H9 (cell line): ENCODE measurements around the gene MYCBP2. TPM values are rescaled to one million over a fixed set of nuclear protein-coding genes. Genes with fewer than 3 reads are reported as not detected.

ENCODE experiments used
- DNase-seq: peaks from one replicate; pipeline ENCODE4 v3.0.0-alpha.2; 2017
- H2AFZ ChIP-seq: one replicate; pipeline ENCODE4 v1.6.1; 2013; ENCODE audit warnings: mild to moderate bottlenecking, low read length, control low read depth, moderate library complexity
- H2AK5ac ChIP-seq: 2 replicates; pipeline ENCODE4 v1.6.1; 2013; ENCODE audit warnings: low read length, control low read depth, mixed read lengths; ENCODE audit not compliant: insufficient read length
- H2BK120ac ChIP-seq: one replicate; pipeline ENCODE4 v1.6.1; 2013; ENCODE audit warnings: low read depth, mild to moderate bottlenecking, low read length, control low read depth, inconsistent platforms; ENCODE audit not compliant: poor library complexity, severe bottlenecking
- H2BK12ac ChIP-seq: 2 replicates; pipeline ENCODE4 v1.6.1; 2013; ENCODE audit warnings: low read length, control low read depth, mixed read lengths, low read depth; ENCODE audit not compliant: insufficient read length
- H2BK15ac ChIP-seq: 2 replicates; pipeline ENCODE4 v1.6.1; 2013; ENCODE audit warnings: low read depth, low read length, control low read depth
- H2BK20ac ChIP-seq: one replicate; pipeline ENCODE4 v1.6.1; 2013; ENCODE audit warnings: low read depth, mild to moderate bottlenecking, low read length, control low read depth, inconsistent platforms; ENCODE audit not compliant: poor library complexity, severe bottlenecking
- H2BK5ac ChIP-seq: 2 replicates; pipeline ENCODE4 v1.6.1; 2013; ENCODE audit warnings: low read length, control low read depth, mixed read lengths; ENCODE audit not compliant: insufficient read length
- H3K14ac ChIP-seq: 2 replicates; pipeline ENCODE4 v1.6.1; 2013; ENCODE audit warnings: low read length, control low read depth; ENCODE audit not compliant: insufficient read depth
- H3K18ac ChIP-seq: 2 replicates; pipeline ENCODE4 v1.6.1; 2013; ENCODE audit warnings: low read depth, mild to moderate bottlenecking, mixed read lengths, low read length, control low read depth; ENCODE audit not compliant: insufficient read length
- H3K23ac ChIP-seq: 2 replicates; pipeline ENCODE4 v1.6.1; 2013; ENCODE audit warnings: low read length, control low read depth, mixed read lengths, low read depth; ENCODE audit not compliant: insufficient read length
- H3K23me2 ChIP-seq: 2 replicates; pipeline ENCODE4 v1.6.1; 2013; ENCODE audit warnings: low read depth, mild to moderate bottlenecking, mixed read lengths, low read length, control low read depth; ENCODE audit not compliant: insufficient read length, poor library complexity, severe bottlenecking
- H3K27ac ChIP-seq: 2 replicates; pipeline ENCODE4 v1.5.1; 2013; ENCODE audit warnings: low read length, control low read depth, mixed read lengths, low read depth; ENCODE audit not compliant: insufficient read length
- H3K27me3 ChIP-seq: 2 replicates; pipeline ENCODE4 v1.6.1; 2013; ENCODE audit warnings: low read length, control low read depth, inconsistent platforms; ENCODE audit not compliant: insufficient read depth
- H3K4ac ChIP-seq: 2 replicates; pipeline ENCODE4 v1.6.1; 2013; ENCODE audit warnings: low read depth, mild to moderate bottlenecking, control low read depth, inconsistent platforms, low read length, moderate library complexity
- H3K4me1 ChIP-seq: 2 replicates; pipeline ENCODE4 v1.6.1; 2013; ENCODE audit warnings: low read length, control low read depth, inconsistent platforms; ENCODE audit not compliant: insufficient read depth
- H3K4me2 ChIP-seq: 2 replicates; pipeline ENCODE4 v1.6.1; 2013; ENCODE audit warnings: low read length, control low read depth, mixed read lengths; ENCODE audit not compliant: insufficient read length, insufficient read depth
- H3K56ac ChIP-seq: 2 replicates; pipeline ENCODE4 v1.6.1; 2013; ENCODE audit warnings: low read depth, mild to moderate bottlenecking, mixed read lengths, low read length, control low read depth; ENCODE audit not compliant: insufficient read length
- H3K79me1 ChIP-seq: 2 replicates; pipeline ENCODE4 v1.6.1; 2013; ENCODE audit warnings: low read depth, mild to moderate bottlenecking, moderate library complexity, low read length, control low read depth, inconsistent platforms; ENCODE audit not compliant: insufficient read depth, poor library complexity, severe bottlenecking
- H3K79me2 ChIP-seq: 2 replicates; pipeline ENCODE4 v1.6.1; 2013; ENCODE audit warnings: low read length, control low read depth, inconsistent platforms; ENCODE audit not compliant: insufficient read depth
- H3K9ac ChIP-seq: 2 replicates; pipeline ENCODE4 v1.6.1; 2013; ENCODE audit warnings: low read length, control low read depth, mixed read lengths; ENCODE audit not compliant: insufficient read length; ENCODE audit errors: extremely low read depth
- H3K9me3 ChIP-seq: one replicate; pipeline ENCODE4 v1.6.1; 2013; ENCODE audit warnings: low read depth, low read length, inconsistent platforms; ENCODE audit not compliant: control insufficient read depth
- H3T11ph ChIP-seq: one replicate; pipeline ENCODE4 v1.6.1; 2013; ENCODE audit warnings: mild to moderate bottlenecking, low read length, control low read depth, inconsistent platforms
- H4K20me1 ChIP-seq: one replicate; pipeline ENCODE4 v1.6.1; 2013; ENCODE audit not compliant: control insufficient read depth, insufficient read length, insufficient read depth
- H4K5ac ChIP-seq: 2 replicates; pipeline ENCODE4 v1.6.1; 2013; ENCODE audit warnings: low read depth, mild to moderate bottlenecking, mixed read lengths, low read length, control low read depth; ENCODE audit not compliant: insufficient read length
- H4K8ac ChIP-seq: replicated peaks from 2 replicates; pipeline ENCODE4 v1.6.1; 2013; ENCODE audit warnings: low read length, control low read depth, mixed read lengths, low read depth; ENCODE audit not compliant: insufficient read length
- H4K91ac ChIP-seq: 2 replicates; pipeline ENCODE4 v1.6.1; 2013; ENCODE audit warnings: low read depth, mild to moderate bottlenecking, moderate library complexity, mixed read lengths, low read length, control low read depth; ENCODE audit not compliant: insufficient read length
- H3K27ac Mint-ChIP-seq, 3 experiments: 2 replicates in 2 of 3; 3 replicates in 1 of 3; pipeline ENCODE4 v1.8.0; 2020 to 2021; ENCODE audit warnings: mixed read lengths in 3 of 3, mild to moderate bottlenecking in 1 of 3, moderate library complexity in 1 of 3
- H3K27me3 Mint-ChIP-seq: 2 replicates; pipeline ENCODE4 v1.8.0; 2021; ENCODE audit warnings: low read depth, mild to moderate bottlenecking, moderate library complexity, mixed read lengths
- H3K36me3 Mint-ChIP-seq, 3 experiments: 2 replicates in 2 of 3; 3 replicates in 1 of 3; pipeline ENCODE4 v1.8.0; 2020 to 2021; ENCODE audit warnings: low read depth in 3 of 3, mixed read lengths in 3 of 3; ENCODE audit not compliant: insufficient read depth in 1 of 3
- H3K4me1 Mint-ChIP-seq, 2 experiments: 2 replicates each; pipeline ENCODE4 v1.8.0; 2020; ENCODE audit warnings: mixed read lengths in 2 of 2
- H3K4me3 Mint-ChIP-seq, 2 experiments: 2 replicates in 1 of 2; 3 replicates in 1 of 2; pipeline ENCODE4 v1.8.0; 2020 to 2021; ENCODE audit warnings: mild to moderate bottlenecking in 2 of 2, mixed read lengths in 2 of 2, moderate library complexity in 1 of 2
- H3K9me3 Mint-ChIP-seq, 2 experiments: 2 replicates in 1 of 2; 3 replicates in 1 of 2; pipeline ENCODE4 v1.8.0; 2020; ENCODE audit warnings: mild to moderate bottlenecking in 2 of 2, mixed read lengths in 2 of 2, moderate library complexity in 1 of 2
- CTCF ChIP-seq: fragments of 200-600 bp; sonication (generic); conservative IDR thresholded peaks from 3 replicates; pipeline ENCODE4 v1.8.0; 2021; ENCODE audit warnings: antibody characterized with exemption, mild to moderate bottlenecking
- WGBS: extraction: QIAGEN DNeasy Blood & Tissue Kit; methylation state at CpG from one replicate; pipeline ENCODE4 v1.1.7; 2013; ENCODE audit warnings: missing lambda C conversion rate, low lambda C conversion rate, mixed read lengths; ENCODE audit not compliant: insufficient read length; ENCODE audit errors: extremely low coverage; 5-methylcytosine and 5-hydroxymethylcytosine counted together
- total RNA-seq: library from RNA; stranded (reverse); gene quantifications from 2 replicates; pipeline ENCODE4 v1.2.1, GENCODE V29; 2021

Gene MYCBP2
- total RNA-seq, 1 experiment from 2014 or later, result 32.0 TPM

- H3K4me1 ChIP-seq, result no peaks in the 10 kb centered on the region
- no CpG with 5 or more reads among the region's 2 CpGs for WGBS
Measured at GRCh38 chr13:77353995-77354394, 27.1 kb upstream of the MYCBP2 start.

More at GRCh38 chr13:77353995-77354394, 27.1 kb upstream of the MYCBP2 start:
- no peak overlapping the region for H3K4me2 ChIP-seq
- no peak for TF ChIP-seq CTCF
- no peaks in the 10 kb centered on the region for H3K27me3 ChIP-seq
- H2BK120ac ChIP-seq, result no peak overlapping the region
- H3K23ac ChIP-seq, result no peak overlapping the region
- no peak overlapping the region for H2AK5ac ChIP-seq
- Mint-ChIP-seq H3K4me1 (no peaks in the 10 kb centered on the region), H3K27me3 (no peaks in the 10 kb centered on the region; the same call in 1 of the 2 replicates), H3K27ac (no peak overlapping the region; a peak in 1 of 7 replicates), H3K4me3 (no peak overlapping the region), H3K36me3 (no peaks in the 10 kb centered on the region), H3K9me3 (no peaks in the 10 kb centered on the region)
- H3K9ac ChIP-seq, result no peak overlapping the region
- no peaks in the 10 kb centered on the region for H3K23me2 ChIP-seq
- no peak overlapping the region for H2BK20ac ChIP-seq
- H3K56ac ChIP-seq, result no peak overlapping the region
- H4K91ac ChIP-seq, result no peak overlapping the region
- no peak overlapping the region for H2BK12ac ChIP-seq
- H3K79me1 ChIP-seq, result no peaks in the 10 kb centered on the region
- no peak overlapping the region for H4K5ac ChIP-seq
- H3K4ac ChIP-seq, result no peak overlapping the region
- H3K27ac ChIP-seq, result no peak overlapping the region
- DNase-seq, result no peak
- H3T11ph ChIP-seq, result no peak overlapping the region
- H3K18ac ChIP-seq, result no peak overlapping the region
- no peaks in the 10 kb centered on the region for H3K79me2 ChIP-seq
- no peak overlapping the region for H2BK15ac ChIP-seq
- no peaks in the 10 kb centered on the region for H3K9me3 ChIP-seq
- H3K14ac ChIP-seq, result no peak overlapping the region
- no peaks in the 10 kb centered on the region for H4K20me1 ChIP-seq
- no peak overlapping the region for H2AFZ ChIP-seq
- no peak overlapping the region for H4K8ac ChIP-seq
- H2BK5ac ChIP-seq, result no peak overlapping the region
